Nephron progenitor cell (in vitro differentiated cells): ENCODE measurements around the gene OR56B4.

Source experiments
- DNase-seq: peaks from one replicate; pipeline ENCODE4 v3.0.0; 2021
- H3K27ac Mint-ChIP-seq: 2 replicates; pipeline ENCODE4 v1.8.0; 2021; ENCODE audit warnings: mild to moderate bottlenecking, moderate library complexity, mixed read lengths
- H3K27me3 Mint-ChIP-seq: 2 replicates; pipeline ENCODE4 v1.8.0; 2021; ENCODE audit warnings: mild to moderate bottlenecking, low read depth, mixed read lengths; ENCODE audit not compliant: poor library complexity
- H3K36me3 Mint-ChIP-seq: 2 replicates; pipeline ENCODE4 v1.8.0; 2021; ENCODE audit warnings: low read depth, mixed read lengths
- H3K4me1 Mint-ChIP-seq: 2 replicates; pipeline ENCODE4 v1.8.0; 2021; ENCODE audit warnings: mixed read lengths
- H3K4me3 Mint-ChIP-seq: 2 replicates; pipeline ENCODE4 v1.8.0; 2021; ENCODE audit warnings: mild to moderate bottlenecking, moderate library complexity, mixed read lengths
- H3K9me3 Mint-ChIP-seq: 2 replicates; pipeline ENCODE4 v1.8.0; 2021; ENCODE audit warnings: mild to moderate bottlenecking, moderate library complexity, mixed read lengths
- CTCF ChIP-seq: fragments of 200-600 bp; sonication (generic); IDR thresholded peaks from 2 replicates; pipeline ENCODE4 v1.5.0; 2021; ENCODE audit warnings: antibody characterized with exemption

The OR56B4 gene

GRCh38 chr11:6083129-6083528 lies 24.4 kb upstream of the OR56B4 start:
- Mint-ChIP-seq H3K27ac (no peak overlapping the region), H3K4me3 (no peak overlapping the region), H3K4me1 (no peaks in the 10 kb centered on the region), H3K9me3 (peaks cover 1% of the 10 kb centered on the region), H3K36me3 (no peaks in the 10 kb centered on the region), H3K27me3 (peaks cover 9% of the 10 kb centered on the region)
- DNase-seq = no peak
- TF ChIP-seq CTCF = no peak

- Mint-ChIP-seq H3K9me3 (no peaks in the 10 kb centered on the region), H3K36me3 (no peaks in the 10 kb centered on the region), H3K27me3 (peaks cover 9% of the 10 kb centered on the region), H3K27ac (no peak overlapping the region), H3K4me1 (no peaks in the 10 kb centered on the region), H3K4me3 (no peak overlapping the region)
- TF ChIP-seq CTCF = no peak
- no peak for DNase-seq
Observed at GRCh38 chr11:6084587-6084986, 22.9 kb upstream of the OR56B4 start.

- no peak overlapping the region for H3K27ac Mint-ChIP-seq
Observed at GRCh38 chr11:6094186-6094585, 13.3 kb upstream of the OR56B4 start.

DNA sequence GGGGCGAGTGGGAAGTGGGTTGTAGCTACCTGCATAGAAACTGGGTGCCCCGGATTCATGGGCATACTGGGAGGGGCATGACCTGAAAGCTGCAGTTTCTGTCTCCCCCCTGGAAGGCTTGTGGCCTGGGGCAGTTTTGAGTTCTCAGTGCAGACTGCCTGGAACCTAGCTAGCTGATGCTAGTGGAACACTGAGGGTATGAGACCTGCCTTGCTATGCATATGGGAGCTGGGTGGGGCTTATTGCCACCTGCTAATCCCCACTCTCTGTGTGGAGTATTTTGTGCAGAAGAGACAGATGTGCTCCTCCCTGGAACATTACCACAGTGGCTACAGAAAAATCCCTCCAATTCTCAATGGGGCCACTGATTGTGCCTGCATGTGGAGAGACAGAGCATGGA lies 11.7 kb upstream of the OR56B4 start:
- peaks cover 18% of the 10 kb centered on the region for H3K9me3 Mint-ChIP-seq
- peaks cover 3% of the 10 kb centered on the region for H3K27me3 Mint-ChIP-seq
- no peaks in the 10 kb centered on the region for H3K36me3 Mint-ChIP-seq
- no peak for TF ChIP-seq CTCF
- H3K4me1 Mint-ChIP-seq = no peaks in the 10 kb centered on the region
- H3K27ac Mint-ChIP-seq = no peak overlapping the region
- DNase-seq = no peak
- no peak overlapping the region for H3K4me3 Mint-ChIP-seq

More at GRCh38 chr11:6094186-6094585, 13.3 kb upstream of the OR56B4 start:
- Mint-ChIP-seq H3K27me3 (peaks cover 6% of the 10 kb centered on the region), H3K4me1 (no peaks in the 10 kb centered on the region), H3K36me3 (no peaks in the 10 kb centered on the region), H3K9me3 (peaks cover 18% of the 10 kb centered on the region), H3K4me3 (no peak overlapping the region)
- no peak for DNase-seq
- TF ChIP-seq CTCF = no peak

DNA sequence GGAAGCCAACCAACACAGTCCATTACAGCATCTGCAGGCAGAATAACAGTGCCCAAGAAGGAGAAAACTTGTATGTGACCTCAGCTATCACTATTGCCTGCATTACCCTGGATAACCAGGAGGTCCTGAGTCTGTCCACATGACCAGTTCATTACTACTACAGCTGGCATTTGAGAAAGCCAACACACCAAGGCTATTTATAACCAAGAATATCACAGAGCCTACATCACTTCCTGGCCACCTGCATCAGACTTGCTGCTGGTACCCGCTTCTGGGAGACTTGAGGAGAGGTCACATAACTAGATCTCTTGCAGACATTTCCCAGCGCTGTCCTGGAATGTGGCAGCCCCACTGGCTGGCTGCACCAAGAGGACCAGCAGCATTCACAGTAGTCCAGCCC lies 11.1 kb upstream of the OR56B4 start:
- Mint-ChIP-seq H3K4me1 (no peaks in the 10 kb centered on the region), H3K36me3 (no peaks in the 10 kb centered on the region), H3K27me3 (peaks cover 3% of the 10 kb centered on the region), H3K27ac (no peak overlapping the region), H3K9me3 (peaks cover 18% of the 10 kb centered on the region), H3K4me3 (no peak overlapping the region)
- no peak for DNase-seq
- no peak for TF ChIP-seq CTCF

GRCh38 chr11:6099577-6099976 lies 7.9 kb upstream of the OR56B4 start:
- Mint-ChIP-seq H3K27me3 (peaks cover 3% of the 10 kb centered on the region), H3K4me3 (no peak overlapping the region), H3K36me3 (no peaks in the 10 kb centered on the region), H3K9me3 (no peaks in the 10 kb centered on the region), H3K4me1 (no peaks in the 10 kb centered on the region), H3K27ac (no peak overlapping the region)
- no peak for TF ChIP-seq CTCF
- no peak for DNase-seq
